8988T (cell line): ENCODE measurements around the gene PITPNC1.
"Not testable (repeated sequence)": the region's sequence is repeated elsewhere in the genome, so short reads cannot be mapped to it uniquely, and the experiment has no call there.

Source experiments
- DNase-seq: peaks from one replicate; pipeline ENCODE4 v3.0.0; 2011

Gene PITPNC1

GRCh38 chr17:67467500-67468455 is 90.7 kb downstream of the PITPNC1 start:
- no peak for DNase-seq

DNA sequence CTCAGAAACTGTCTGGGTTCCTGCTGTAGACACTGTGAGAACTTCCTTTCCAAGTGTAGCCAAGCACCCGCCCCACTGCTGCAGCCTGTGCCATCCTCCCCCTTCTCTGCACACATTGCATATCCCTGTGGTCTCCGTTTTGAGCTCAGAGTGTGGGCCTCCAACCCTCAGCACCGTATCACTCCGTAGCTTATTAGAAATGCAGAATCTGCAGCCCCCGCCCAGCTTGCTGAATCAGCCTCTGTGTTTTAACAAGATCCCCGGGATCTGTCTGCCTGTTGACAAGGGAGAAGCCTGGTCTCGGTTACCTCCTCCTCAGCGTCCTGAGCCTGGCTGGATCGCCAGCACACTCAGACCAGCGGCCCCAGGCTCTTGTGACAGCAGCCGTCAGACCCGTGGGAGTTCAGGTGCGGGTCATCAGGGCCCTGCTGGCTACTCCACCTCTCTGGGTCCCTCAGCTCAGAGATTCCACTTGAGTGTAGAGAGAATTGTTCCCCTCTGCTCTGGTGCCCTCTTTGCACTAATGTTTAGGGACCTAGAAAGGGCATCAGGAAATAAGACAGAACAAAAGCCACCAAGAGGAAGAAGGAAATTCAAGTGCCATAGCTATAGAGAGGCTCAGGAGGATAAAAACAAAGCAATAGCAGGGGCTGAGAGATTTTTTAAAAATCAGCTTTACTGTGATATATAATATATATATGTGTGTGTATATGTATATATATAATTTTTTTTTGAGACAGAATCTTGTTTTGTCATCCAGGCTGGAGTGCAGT is 92.3 kb downstream of the PITPNC1 start:
- no peak for DNase-seq

GRCh38 chr17:67470163-67470562 is 93.1 kb downstream of the PITPNC1 start:
- DNase-seq = no peak

DNA sequence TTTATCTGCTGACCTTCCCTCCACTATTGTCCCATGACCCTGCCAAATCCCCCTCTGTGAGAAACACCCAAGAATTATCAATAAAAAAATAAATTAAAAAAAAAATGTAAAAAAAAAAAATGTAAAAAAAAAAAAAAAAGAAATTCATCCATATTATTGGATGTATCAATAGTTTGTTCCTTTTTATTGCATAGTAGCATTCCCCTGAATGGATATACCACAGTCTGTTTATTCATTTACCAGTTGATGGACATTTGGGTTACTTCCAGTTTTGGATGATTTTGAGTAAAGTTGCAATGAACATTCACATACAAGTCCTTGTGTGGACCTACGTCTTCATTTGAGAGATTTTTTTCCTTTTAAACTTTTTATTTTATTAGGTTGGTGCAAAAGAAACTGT is 94.0 kb downstream of the PITPNC1 start:
- DNase-seq = no peak

DNA sequence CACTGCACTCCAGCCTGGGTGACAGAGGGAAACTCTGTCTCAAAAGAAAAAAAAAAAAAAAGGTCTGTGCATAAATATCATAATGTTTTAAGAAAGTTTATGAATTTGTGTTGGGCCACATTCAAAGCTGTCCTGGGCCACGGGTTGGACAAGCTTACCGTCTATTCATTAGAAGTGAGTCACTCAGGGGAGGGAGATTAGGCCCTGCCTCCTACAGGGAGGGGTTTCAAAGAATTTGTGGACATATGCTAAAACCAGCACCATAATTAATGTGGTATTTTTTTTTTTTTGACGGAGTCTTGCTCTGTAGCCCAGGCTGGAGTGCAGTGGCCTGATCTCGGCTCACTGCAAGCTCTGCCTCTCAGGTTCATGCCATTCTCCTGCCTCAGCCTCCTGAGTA is 95.5 kb downstream of the PITPNC1 start:
- not testable (repeated sequence) for DNase-seq

DNA sequence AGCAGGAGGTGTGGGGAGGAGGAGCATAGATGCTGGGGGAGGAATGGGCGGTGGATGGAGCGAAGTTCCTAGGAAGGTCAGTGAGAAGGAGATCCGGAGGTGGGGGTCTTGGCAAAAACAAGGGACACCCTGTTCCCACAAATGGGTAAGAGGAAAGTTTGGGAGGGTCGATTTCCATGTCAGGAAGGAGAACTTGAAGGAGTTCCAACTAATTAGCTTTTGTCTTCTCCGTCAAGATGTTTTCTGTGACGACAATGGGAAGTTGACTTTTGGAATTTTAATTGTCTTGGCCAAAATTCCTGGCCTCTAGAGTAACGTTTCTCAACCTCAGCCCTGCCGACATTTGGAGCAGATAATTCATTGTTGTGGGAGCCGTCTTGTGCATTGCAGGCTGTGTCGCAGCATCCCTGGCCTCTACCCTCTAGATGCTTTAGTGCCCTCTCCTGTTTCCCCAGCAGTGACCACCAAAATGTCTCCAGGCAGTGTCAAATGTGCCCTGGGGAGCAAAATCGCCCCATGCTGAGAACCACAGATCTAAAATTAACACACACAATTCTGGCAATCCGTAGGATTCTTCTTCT is 97.1 kb downstream of the PITPNC1 start:
- DNase-seq = no peak

GRCh38 chr17:67475161-67475937 is 98.3 kb downstream of the PITPNC1 start:
- peak; percentile 41 for DNase-seq

- no peak for DNase-seq
Observed at GRCh38 chr17:67476787-67477335, 99.8 kb downstream of the PITPNC1 start.

DNA sequence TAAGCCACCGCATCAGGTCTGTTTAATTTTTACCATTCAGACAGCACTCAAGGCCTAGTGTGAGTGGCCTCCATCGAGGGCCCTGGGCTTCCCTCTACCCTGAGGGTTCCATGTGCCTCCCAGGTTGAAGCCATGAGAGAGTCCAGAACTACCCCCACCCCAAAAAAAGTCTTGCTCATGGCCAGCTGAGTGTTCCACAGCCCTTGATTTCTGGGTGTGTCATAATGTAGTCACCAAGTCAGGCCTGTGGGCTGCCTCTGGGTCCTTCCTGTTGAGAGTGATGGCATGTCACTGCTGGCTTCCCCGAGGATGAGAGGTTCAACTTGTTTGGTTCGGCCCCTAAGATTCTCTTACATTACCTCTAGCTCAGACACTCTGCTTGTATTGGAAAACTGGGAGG is 100.6 kb downstream of the PITPNC1 start:
- DNase-seq = no peak

GRCh38 chr17:67478401-67479041 is 101.4 kb downstream of the PITPNC1 start:
- no peak for DNase-seq

DNA sequence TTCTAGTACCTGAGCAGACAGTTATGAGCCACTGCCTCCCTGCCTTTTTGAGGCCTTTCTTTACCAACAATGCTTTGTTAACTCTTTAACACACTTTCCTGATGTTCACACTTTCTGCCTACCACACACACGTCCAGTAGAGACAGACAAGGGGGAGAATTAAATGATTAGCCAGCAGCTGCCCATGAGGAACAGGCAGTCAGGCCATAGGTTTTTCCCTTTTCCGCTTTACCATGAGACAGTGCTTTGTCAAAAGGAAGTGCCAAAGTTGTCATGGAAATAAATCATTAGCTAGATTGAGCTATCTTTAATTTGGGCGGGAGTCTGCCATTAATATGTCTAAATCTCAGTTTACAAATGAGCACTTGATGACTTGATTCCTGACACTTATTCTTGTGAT is 102.1 kb downstream of the PITPNC1 start:
- DNase-seq = no peak

GRCh38 chr17:67480959-67481358 is 103.9 kb downstream of the PITPNC1 start:
- DNase-seq = not testable (repeated sequence)

GRCh38 chr17:67481808-67482207 is 104.7 kb downstream of the PITPNC1 start:
- no peak for DNase-seq

DNA sequence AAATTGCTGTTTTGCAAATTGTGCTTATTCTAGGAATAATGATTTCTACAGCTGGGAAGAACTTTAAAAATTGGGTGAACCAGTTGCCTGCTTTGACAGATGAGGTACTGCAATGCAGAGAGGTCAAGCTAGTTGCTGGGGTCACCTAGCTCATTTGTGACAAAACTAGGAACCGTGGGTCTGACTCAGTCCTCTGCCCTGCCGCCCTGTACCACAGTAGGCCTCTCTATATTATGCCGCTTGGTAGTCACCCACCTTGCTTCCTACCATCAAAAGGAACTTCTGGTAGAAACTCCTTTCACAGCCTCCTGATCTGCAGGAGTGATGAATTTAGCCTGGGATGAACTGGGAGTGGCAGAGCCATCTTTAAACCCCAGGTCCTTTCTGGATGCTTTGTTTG is 105.7 kb downstream of the PITPNC1 start:
- no peak for DNase-seq

- no peak for DNase-seq
Observed at GRCh38 chr17:67484261-67484660, 107.2 kb downstream of the PITPNC1 start.

- no peak for DNase-seq
Observed at GRCh38 chr17:67485666-67486065, 108.6 kb downstream of the PITPNC1 start.

DNA sequence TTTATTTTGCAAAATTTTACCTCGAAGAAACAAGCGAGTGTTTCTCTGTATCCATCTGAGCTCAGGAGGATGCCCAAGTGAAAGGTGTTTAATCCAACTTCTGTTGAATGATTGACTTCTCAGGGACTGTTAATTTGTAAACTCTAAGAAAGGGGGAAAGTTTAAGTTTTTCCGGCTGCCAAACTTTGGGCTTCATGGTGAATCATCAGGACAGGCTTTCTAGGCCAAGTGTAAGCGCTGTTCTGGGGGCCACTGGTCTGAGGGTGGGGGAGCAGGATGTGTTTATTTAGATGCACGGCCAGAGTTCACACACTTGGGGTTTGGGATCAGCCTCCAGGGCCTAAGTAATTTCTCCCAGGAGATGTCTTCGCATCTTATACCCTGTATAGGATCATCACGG is 110.4 kb downstream of the PITPNC1 start:
- no peak for DNase-seq

DNA sequence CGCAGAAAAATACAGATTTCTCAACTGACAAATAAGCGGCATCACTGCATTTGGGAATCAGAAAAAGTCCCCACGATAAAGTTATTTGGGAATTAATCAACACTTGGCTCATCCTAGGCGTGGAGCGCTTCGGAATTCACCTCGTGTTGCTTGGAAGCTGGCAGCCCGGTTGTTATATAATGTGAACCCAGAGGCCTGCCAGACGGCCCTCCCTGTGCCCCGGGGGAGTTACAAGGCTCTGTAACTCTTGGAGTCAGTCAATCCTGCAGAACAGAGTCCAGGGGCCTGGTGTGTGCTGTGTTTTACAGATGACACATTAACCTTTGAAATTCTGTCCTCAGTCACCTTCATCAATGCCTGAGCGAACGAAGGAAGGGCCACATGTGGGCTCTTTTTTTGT is 111.1 kb downstream of the PITPNC1 start:
- no peak for DNase-seq

DNA sequence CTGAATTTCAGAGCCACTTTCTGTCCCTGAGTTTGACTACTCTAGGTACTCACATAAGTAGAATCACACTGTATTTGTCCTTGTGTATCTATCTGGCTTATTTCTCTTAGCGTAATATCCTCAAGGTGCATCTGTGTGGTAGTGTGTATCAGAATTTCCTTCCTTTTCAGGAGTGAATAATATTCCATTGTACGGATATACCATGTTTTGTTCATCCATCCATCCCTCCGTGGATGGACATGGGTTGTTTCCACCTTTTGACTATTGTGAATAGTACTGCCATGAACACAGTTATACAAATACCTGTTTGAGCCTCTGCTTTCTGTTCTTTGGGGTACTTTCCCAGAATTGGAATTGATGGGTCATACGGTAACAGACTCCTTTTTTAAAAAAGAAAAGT is 111.7 kb downstream of the PITPNC1 start:
- no peak for DNase-seq

GRCh38 chr17:67489273-67489672 is 112.2 kb downstream of the PITPNC1 start:
- DNase-seq = no peak

DNA sequence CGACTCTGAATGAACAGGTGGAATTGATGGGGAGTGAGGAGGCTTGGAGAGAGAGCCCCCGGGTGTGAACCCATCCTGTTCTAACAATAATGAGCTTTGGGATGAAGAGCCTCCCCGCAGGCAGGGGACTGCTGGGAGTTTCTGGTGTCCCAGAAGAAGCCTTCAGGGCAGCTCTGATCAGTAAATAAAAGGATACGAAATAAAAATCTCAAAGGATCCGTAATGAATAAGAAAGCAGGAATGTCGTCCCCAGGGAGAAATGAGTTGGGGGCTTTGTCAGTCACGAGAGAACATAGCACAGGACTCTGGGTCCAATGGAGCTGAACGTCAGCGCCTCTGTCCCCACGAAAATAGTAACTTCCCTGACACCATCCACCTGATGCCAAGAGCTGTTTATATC is 113.4 kb downstream of the PITPNC1 start:
- DNase-seq = no peak
